ENCODE data around the gene SPRR2D. TPM values are rescaled to one million over a fixed set of nuclear protein-coding genes. Genes with fewer than 3 reads are reported as not detected.

Gene SPRR2D
- total and polyA plus RNA-seq, 2 donors (not counting 1 experiment from before 2014, with no cell fraction given), result not detected

DNA sequence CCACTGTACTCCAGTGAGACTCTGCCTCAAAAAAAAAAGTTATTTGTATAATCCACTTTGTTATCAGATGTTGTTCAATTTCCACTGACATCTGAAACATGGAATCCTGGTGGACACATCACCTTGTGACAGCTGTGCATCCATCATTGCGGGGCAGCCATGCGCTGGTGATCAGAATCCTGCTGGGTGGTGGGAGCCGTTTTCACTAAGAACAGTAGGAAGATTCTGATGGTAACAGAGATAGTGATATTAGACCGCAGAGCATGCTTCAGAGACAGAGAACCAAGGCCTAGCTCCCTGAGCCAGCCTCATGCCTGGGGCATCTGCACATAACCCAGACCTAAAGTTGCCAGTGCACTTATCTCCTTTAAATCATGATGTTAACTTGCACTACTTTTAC lies 42.4 kb downstream of the SPRR2D start:
- Mint-ChIP-seq H3K4me1 (no peaks in the 10 kb centered on the region), H3K27me3 (peaks cover 30% of the 10 kb centered on the region), H3K9me3 (ENCODE audit: insufficient read depth) (peaks cover 6% of the 10 kb centered on the region), H3K4me3 (no peak overlapping the region), H3K27ac (no peak overlapping the region)
- Histone ChIP-seq H3K9ac (ENCODE audit: low read length) (no peak overlapping the region), H3K79me2 (ENCODE audit: control insufficient read depth, insufficient read depth, low read length) (no peaks in the 10 kb centered on the region), H3K27me3 (replicated peaks in 1 of 4; ENCODE audit: control extremely low read depth in 1 of 4, control insufficient read depth in 3 of 4, insufficient read depth in 4 of 4, low read length in 3 of 4) (peaks cover 0 to 7% (median 0%) of the 10 kb centered on the region in 4 experiments), H3K27ac (ENCODE audit: low read length in 2 of 2) (no peak overlapping the region), H3K4me1 (ENCODE audit: control insufficient read depth in 2 of 2, insufficient read depth in 2 of 2, low read length in 2 of 2) (no peaks in the 10 kb centered on the region), H3K9me3 (ENCODE audit: control extremely low read depth in 1 of 3, control insufficient read depth in 2 of 3, insufficient read depth in 1 of 3, low read length in 2 of 3) (peaks cover 0 to 3% (median 0%) of the 10 kb centered on the region in 3 donors), H3K4me3 (ENCODE audit: control extremely low read depth in 1 of 5, extremely low read depth in 1 of 5, insufficient read depth in 1 of 5, low read depth in 2 of 5, low read length in 4 of 5) (no peak overlapping the region), H4K20me1 (ENCODE audit: control insufficient read depth, insufficient read depth, low read length, poor library complexity, severe bottlenecking) (no peaks in the 10 kb centered on the region), H3K4me2 (replicated peaks; ENCODE audit: low read depth, low read length, poor library complexity, severe bottlenecking) (no peak overlapping the region), H3K36me3 (replicated peaks in 1 of 2; ENCODE audit: control extremely low read depth in 1 of 2, control insufficient read depth in 1 of 2, extremely low read depth in 1 of 2, insufficient read depth in 2 of 2, low read length in 1 of 2) (no peaks in the 10 kb centered on the region), H2AFZ (ENCODE audit: insufficient read depth, low read depth, low read length, poor library complexity, severe bottlenecking) (no peak overlapping the region)
- ChIA-PET CTCF (no interaction called here), POLR2A (no interaction called here)
- TF ChIP-seq, protein P1, sequence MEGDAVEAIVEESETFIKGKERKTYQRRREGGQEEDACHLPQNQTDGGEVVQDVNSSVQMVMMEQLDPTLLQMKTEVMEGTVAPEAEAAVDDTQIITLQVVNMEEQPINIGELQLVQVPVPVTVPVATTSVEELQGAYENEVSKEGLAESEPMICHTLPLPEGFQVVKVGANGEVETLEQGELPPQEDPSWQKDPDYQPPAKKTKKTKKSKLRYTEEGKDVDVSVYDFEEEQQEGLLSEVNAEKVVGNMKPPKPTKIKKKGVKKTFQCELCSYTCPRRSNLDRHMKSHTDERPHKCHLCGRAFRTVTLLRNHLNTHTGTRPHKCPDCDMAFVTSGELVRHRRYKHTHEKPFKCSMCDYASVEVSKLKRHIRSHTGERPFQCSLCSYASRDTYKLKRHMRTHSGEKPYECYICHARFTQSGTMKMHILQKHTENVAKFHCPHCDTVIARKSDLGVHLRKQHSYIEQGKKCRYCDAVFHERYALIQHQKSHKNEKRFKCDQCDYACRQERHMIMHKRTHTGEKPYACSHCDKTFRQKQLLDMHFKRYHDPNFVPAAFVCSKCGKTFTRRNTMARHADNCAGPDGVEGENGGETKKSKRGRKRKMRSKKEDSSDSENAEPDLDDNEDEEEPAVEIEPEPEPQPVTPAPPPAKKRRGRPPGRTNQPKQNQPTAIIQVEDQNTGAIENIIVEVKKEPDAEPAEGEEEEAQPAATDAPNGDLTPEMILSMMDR (IDR thresholded peaks at IDR 0.05), result no peak
- TF ChIP-seq EZH2 (IDR thresholded peaks at IDR 0.05; ENCODE audit: borderline replicate concordance, insufficient read depth, low read depth, low read length, poor library complexity, severe bottlenecking), result no peak
- intact Hi-C loops (cut with micrococcal nuclease), result no loop called here
- DNase-seq, result no peak
- 94% methylated on average over 2 of the region's 4 CpGs for WGBS (ENCODE audit: insufficient coverage)
- no peak for ATAC-seq (ENCODE audit: low read depth)

DNA sequence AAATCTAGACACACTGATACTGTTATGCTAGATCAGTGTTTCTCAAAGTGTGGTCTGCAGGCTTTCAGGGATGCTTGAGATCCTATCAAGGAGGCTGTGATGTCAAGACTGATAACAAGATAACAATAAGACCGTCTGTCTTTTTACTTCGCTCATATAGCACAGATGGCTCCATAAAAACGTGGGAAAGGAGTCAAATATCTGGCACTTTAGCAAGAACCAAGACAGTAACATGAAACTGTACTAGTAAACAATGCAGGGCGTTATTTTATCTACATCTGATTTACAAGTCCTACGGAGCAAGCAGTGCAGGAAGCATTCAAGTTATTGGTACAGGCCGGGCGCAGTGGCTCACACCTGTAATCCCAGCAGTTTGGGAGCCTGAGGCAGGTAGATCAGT lies 43.0 kb downstream of the SPRR2D start:
- H3K27me3 Mint-ChIP-seq, result peaks cover 29% of the 10 kb centered on the region
- no peak overlapping the region for H3K9ac ChIP-seq (ENCODE audit: low read length)
- H3K27ac Mint-ChIP-seq, result no peak overlapping the region
- ATAC-seq (ENCODE audit: low read depth), result no peak
- no peaks in the 10 kb centered on the region for H3K4me1 Mint-ChIP-seq
- no peak for DNase-seq
- no peaks in the 10 kb centered on the region for H3K36me3 ChIP-seq (replicated peaks in 1 of 2; ENCODE audit: control extremely low read depth in 1 of 2, control insufficient read depth in 1 of 2, extremely low read depth in 1 of 2, insufficient read depth in 2 of 2, low read length in 1 of 2)
- H3K4me3 ChIP-seq (ENCODE audit: control extremely low read depth in 1 of 5, extremely low read depth in 1 of 5, insufficient read depth in 1 of 5, low read depth in 2 of 5, low read length in 4 of 5), result no peak overlapping the region
- no peaks in the 10 kb centered on the region for H3K4me1 ChIP-seq (ENCODE audit: control insufficient read depth in 2 of 2, insufficient read depth in 2 of 2, low read length in 2 of 2)
- peaks cover 0 to 3% (median 0%) of the 10 kb centered on the region in 3 donors for H3K9me3 ChIP-seq (ENCODE audit: control extremely low read depth in 1 of 3, control insufficient read depth in 2 of 3, insufficient read depth in 1 of 3, low read length in 2 of 3)
- H3K27me3 ChIP-seq (replicated peaks in 1 of 4; ENCODE audit: control extremely low read depth in 1 of 4, control insufficient read depth in 3 of 4, insufficient read depth in 4 of 4, low read length in 3 of 4), result peaks cover 0 to 7% (median 0%) of the 10 kb centered on the region in 4 experiments
- intact Hi-C loops (cut with micrococcal nuclease), result no loop called here
- no peak overlapping the region for H3K4me2 ChIP-seq (replicated peaks; ENCODE audit: low read depth, low read length, poor library complexity, severe bottlenecking)
- H3K79me2 ChIP-seq (ENCODE audit: control insufficient read depth, insufficient read depth, low read length), result no peaks in the 10 kb centered on the region
- TF ChIP-seq EZH2 (IDR thresholded peaks at IDR 0.05; ENCODE audit: borderline replicate concordance, insufficient read depth, low read depth, low read length, poor library complexity, severe bottlenecking), result no peak
- TF ChIP-seq, protein P1 (IDR thresholded peaks at IDR 0.05), result no peak
- H3K9me3 Mint-ChIP-seq (ENCODE audit: insufficient read depth), result peaks cover 6% of the 10 kb centered on the region
- H3K27ac ChIP-seq (ENCODE audit: low read length in 2 of 2), result no peak overlapping the region
- H4K20me1 ChIP-seq (ENCODE audit: control insufficient read depth, insufficient read depth, low read length, poor library complexity, severe bottlenecking), result no peaks in the 10 kb centered on the region
- H3K4me3 Mint-ChIP-seq, result no peak overlapping the region
- H2AFZ ChIP-seq (ENCODE audit: insufficient read depth, low read depth, low read length, poor library complexity, severe bottlenecking), result no peak overlapping the region
- ChIA-PET CTCF (no interaction called here), POLR2A (no interaction called here)
- WGBS (ENCODE audit: insufficient coverage), result 43% methylated on average over 5 of the region's 7 CpGs

Data from B cell (primary cell).